NCI-H2029 treated with DMSO at 0.1 percent for 48 hours (cell line): Measurements from ENCODE around the gene FXYD4.
"Not testable (repeated sequence)": the region's sequence is repeated elsewhere in the genome, so short reads cannot be mapped to it uniquely, and the experiment has no call there.

ENCODE experiments used
- DNase-seq: peaks from one replicate; lab custom pipeline; 2025; lab: John Stamatoyannopoulos, UW

Gene FXYD4

DNA sequence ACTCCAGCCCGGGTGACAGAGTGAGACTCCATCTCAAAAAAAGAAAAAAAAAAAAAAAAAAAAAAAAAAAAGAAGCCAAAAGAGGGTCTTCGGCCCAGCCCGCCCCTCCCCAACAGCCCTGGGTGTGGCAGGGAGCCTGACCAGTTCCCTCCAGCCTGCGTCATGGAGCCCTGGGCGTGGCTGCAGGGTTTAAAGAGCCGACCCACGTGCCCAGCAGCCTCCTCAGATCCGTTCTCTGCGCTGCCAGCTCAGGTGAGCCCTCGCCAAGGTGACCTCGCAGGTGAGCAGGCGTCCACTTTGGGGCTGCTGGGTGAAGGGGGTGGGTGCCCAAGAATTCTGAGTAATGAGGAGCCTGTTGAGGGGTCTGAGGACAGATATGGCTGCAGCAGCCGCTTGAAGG, at the start of gene FXYD4:
Gene FXYD4 (plus strand): TSS at position 219 of the 400 bp plus-strand sequence. CDS start 2,111 bp downstream, outside the sequence.
- DNase-seq, result no peak

- DNase-seq, result no peak
Observed at GRCh38 chr10:43322331-43322730, 49.1 kb upstream of the FXYD4 start.

DNA sequence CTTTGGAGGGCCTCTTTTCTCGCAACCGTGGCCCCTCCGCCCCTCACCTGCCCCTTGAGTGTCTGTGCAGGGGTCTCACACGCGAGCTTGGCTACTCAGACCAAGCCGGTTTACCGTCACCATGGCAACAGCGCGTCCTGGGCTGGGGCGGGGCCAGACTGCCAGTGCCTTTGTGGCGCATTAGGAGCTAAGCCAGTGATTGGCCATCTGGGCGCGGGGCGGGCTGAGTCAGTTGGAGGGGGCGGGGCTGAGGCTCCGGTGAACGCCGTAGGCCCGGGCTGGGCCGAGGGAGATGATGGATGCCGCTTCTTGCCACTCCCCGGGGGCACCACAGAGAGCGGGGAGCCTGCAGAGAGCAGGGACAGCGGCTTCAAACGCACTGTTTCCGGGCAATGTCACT, 48.7 kb upstream of the FXYD4 start:
- DNase-seq, result no peak

- DNase-seq, result no peak
Observed at GRCh38 chr10:43323245-43323644, 48.2 kb upstream of the FXYD4 start.

GRCh38 chr10:43324876-43325275, 46.6 kb upstream of the FXYD4 start:
- no peak for DNase-seq

DNA sequence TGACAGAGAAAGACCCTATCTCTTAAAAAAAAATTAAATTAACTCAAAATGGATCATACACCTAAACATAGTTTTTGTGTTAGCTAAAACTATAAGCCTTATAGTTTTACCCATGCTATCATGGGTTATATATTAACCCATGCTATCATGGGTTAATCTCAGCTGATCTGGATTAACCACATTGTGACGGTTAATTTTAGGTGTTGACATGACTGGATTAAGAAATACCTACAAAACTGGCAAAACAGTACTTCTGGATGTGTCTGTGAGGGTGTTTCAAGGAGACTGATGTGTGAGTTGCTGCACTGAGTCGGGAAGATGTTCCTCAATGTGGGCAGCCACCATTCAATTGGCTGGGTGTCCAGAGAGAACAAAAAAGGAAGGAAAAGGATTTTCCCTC, 44.3 kb upstream of the FXYD4 start:
- no peak for DNase-seq

DNA sequence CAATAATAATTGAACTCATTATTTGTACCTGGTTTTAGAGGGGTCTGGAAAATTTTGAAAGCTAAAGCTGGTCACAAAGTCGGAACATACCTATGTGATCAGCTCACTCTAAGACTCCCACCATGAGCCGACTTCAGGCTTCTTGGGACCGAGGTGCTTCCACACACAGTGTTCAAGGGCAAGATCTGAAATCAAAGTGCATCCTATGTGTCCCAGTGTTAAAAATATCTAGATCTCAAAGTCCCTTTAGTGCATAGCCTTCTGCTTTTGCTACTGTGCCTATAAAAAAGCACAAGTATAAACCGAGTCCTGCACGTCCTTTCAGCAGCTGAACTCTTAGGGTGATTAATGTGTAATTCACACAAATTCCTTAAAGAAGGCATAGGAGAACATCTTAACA, 43.5 kb upstream of the FXYD4 start:
- no peak for DNase-seq

GRCh38 chr10:43328810-43329209, 42.6 kb upstream of the FXYD4 start:
- DNase-seq, result not testable (repeated sequence)

GRCh38 chr10:43329246-43329885, 42.1 kb upstream of the FXYD4 start:
- DNase-seq, result not testable (repeated sequence)

DNA sequence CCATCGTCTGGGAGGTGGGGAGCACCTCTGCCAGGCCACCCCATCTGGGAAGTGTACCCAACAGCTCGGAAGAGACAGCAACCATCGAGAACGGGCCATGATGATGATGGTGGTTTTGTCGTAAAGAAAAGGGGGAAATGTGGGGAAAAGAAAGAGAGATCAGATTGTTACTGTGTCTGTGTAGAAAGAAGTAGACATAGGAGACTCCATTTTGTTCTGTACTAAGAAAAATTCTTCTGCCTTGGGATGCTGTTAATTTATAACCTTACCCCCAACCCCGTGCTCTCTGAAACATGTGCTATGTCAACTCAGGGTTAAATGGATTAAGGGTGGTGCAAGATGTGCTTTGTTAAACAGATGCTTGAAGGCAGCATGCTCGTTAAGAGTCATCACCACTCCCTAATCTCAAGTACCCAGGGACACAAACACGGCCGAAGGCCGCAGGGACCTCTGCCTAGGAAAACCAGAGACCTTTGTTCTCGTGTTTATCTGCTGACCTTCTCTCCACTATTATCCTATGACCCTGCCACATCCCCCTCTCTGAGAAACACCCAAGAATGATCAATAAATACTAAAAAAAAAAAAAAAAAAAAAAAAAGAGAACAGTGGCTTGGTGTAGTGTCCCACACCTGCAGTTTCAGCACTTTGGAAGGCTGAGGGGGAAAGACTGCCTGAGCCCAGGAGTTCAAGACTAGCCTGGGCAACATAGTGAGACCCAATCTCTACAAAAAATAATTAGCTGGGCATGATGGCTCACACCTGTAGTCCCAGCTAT, 41.2 kb upstream of the FXYD4 start:
- DNase-seq, result not testable (repeated sequence)

DNA sequence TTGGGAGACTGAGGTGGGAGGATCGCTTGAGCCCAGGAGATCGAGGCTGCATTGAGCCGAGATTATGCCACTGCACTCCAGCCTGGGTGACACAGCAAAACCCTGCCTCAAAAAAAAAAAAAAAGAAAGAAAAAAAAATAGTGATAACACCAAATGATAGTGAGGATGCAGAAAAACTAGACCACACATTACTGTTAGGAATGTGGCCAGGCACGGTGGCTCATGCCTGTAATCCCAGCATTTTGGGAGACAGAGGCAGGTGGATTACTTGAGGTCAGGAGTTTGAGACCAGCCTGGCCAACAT, 40.7 kb upstream of the FXYD4 start:
- DNase-seq, result not testable (repeated sequence)

GRCh38 chr10:43333653-43334052, 37.8 kb upstream of the FXYD4 start:
- no peak for DNase-seq

- DNase-seq, result no peak
Observed at GRCh38 chr10:43336061-43336460, 35.4 kb upstream of the FXYD4 start.

DNA sequence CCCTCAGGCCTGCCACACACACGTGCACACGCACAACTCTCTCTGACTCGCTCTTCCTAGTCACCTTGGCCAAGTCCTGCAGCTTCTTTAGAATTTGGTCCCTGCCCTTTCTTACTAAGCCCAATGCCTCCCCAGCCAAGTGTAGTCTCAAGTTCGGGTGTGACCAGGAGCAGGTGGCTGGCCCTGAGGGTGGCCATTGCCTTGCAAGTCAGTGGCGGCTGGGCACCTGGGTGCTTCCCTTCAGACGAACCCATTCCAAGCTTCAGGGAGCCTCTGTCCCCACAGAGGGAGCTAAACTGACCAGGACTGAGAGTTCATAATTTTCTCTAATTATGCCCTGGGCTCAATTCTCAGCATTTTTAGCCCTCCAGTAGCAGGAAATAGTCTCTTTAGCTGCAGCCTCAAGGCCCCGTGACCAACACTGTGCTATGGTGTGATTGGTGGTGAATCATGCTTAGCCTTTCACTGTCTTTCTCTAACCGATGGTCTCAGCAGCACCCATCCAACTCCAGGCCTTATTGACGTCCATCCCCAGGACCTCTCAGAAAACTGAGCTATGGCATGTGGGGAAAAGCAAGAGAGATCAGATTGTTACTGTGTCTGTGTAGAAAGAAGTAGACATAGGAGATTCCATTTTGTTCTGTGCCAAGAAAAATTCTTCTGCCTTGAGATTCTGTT, 34.7 kb upstream of the FXYD4 start:
- DNase-seq, result no peak

- not testable (repeated sequence) for DNase-seq
Observed at GRCh38 chr10:43337536-43337935, 33.9 kb upstream of the FXYD4 start.

- DNase-seq, result no peak
Observed at GRCh38 chr10:43338117-43338516, 33.3 kb upstream of the FXYD4 start.

DNA sequence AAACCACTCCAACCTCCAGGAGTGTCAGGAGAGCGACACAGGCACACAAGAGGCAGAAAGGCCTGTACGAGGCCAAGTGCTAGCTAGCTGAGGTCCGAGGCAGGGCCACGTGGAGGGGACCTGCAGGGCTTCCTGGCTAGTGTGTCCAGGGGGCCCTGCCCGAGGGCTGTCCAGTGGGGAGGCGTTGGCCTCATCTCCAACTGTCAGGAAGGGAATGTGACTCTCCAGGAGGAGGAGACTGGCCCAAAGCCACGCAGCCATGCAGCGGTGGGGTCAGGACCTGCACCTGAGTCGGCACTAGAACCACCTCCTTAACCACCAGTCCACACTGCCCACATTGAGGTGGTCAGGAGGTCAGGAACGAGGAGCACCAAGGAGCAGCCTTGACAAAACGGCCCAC, 32.3 kb upstream of the FXYD4 start:
- DNase-seq, result no peak

DNA sequence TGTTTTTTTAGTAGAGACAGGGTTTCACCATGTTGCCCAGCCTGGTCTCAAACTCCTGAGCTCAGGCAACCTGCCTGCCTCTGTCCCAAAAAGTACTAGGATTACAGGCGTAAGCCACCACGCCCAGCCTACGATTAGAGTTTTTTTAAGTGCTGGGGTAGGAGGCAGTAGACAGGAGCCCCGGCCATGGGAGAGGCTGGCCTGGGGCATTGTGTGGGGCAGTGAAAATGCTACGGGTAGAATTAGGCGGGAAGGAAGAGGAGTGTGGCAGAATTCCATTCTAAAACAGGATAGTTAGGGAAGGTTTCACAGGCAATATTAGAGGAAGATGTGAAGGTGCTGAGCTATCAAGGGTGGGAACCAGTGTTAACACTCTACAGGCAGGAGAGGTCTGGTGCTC, 31.3 kb upstream of the FXYD4 start:
- no peak for DNase-seq

GRCh38 chr10:43340619-43341018, 30.8 kb upstream of the FXYD4 start:
- no peak for DNase-seq

GRCh38 chr10:43341450-43341849, 30.0 kb upstream of the FXYD4 start:
- no peak for DNase-seq

GRCh38 chr10:43342279-43343125, 28.9 kb upstream of the FXYD4 start:
- no peak for DNase-seq

GRCh38 chr10:43343126-43343525, 28.3 kb upstream of the FXYD4 start:
- DNase-seq, result no peak
